HG03558 (cell line): Measurements from ENCODE around the gene PTPRH.
"Not testable (repeated sequence)": the region's sequence is repeated elsewhere in the genome, so short reads cannot be mapped to it uniquely, and the experiment has no call there.

Experiments
- ATAC-seq: cut with Tn5 transposase; IDR thresholded peaks from one replicate; pipeline ENCODE4 v1.9.1; 2021; ENCODE audit warnings: moderate number of reproducible peaks; ENCODE audit not compliant: unreplicated experiment; ENCODE audit errors: extremely low read depth

Gene PTPRH

DNA sequence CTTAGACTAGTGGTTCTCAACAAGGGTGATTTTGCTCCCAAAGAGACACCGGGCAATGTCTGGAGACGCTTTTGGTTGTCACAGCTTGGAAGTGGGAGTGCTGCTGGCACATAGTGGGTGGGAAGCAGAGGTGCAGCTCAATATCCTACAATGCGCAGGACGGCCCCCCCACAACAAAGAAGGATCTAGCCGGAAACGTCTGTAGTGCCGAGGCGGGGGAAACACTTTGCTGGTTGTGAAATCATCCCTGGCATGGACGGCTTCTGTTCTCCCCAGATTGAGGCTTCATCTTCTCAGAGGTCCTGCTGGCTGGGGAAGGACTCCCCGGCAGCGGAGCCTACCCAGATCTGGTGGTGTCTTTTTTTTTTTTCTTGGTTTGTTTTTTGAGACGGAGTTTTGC, 15.8 kb downstream of the PTPRH start:
- no peak for ATAC-seq

DNA sequence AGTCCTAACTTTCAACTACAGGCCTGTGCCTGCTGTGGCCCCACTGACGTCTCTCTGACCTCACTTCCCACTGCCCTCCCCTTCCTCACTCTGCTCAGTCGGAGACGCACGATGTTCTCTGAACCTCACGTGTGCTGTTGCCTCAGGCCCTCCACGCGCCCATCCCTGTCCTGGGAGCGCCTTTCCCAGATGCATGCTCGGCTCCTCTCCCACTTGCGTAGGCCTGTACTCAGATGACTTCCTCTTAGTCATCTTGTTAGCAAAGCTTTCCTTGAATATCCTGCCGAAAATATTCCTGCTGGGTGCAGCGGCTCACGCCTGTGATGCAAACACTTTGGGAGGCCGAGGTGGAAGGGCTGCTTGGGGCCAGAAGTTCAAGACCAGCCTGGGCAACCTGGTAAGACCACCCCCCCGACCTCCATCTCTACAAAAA, 19.9 kb downstream of the PTPRH start:
- ATAC-seq = no peak

DNA sequence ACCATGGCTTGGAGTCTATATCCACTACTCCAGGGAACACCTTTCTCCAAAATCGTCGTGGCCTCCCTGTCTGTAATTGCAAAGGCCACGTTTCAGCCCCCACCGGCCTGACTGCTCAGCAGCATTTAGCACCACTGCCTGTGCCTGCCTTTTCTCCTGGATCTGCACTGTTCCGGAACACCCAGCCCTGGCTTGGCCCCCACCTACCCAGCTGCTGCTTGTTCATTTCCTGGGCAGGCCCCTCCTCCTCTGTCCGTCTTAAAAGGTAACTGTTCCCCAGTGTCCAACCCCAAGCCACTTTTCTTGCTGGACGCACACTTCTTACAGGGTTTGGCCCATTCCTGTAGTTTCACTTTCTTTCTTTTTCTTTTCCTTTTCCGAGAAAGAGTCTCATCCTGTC, 20.7 kb downstream of the PTPRH start:
- no peak for ATAC-seq

DNA sequence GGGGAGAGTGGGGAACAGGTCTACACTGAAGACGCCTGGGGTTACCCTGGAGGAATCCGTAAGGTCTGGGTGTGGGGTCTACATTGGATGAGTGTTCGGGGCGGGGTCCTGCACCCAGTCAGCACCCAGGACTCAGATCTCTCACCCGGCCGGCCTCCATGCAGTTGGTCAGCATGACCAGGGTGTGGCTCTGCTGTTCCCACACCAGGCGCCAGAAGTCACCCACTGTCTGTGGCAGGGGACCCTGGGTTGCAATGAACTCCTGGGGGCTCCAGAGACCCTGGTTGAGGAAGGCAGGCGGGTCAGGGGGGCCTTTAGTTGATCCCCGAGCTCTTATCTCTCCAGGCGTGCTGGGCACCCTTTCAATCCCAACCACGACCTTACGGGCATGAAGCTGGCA, 23.2 kb downstream of the PTPRH start:
- no peak for ATAC-seq

DNA sequence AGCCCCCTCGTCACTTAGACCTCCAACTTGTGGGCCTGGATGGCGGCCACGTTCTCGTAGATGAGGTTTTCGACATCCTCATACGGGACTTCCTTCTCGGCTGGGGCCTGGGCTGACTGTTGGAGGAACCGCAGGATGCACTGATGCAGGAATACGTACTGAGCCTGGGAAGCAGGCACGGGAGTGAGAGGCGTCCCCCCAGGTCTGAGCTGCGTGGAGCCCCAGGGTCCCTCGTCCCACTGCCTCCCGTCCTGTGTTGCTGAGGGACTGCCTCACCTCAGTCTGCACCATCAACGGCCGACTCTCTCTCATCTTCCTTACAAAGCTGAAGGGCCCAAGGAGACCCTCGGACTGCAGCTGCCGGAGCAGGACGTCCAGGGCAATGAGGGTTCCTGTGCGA, 27.6 kb downstream of the PTPRH start:
- no peak for ATAC-seq

DNA sequence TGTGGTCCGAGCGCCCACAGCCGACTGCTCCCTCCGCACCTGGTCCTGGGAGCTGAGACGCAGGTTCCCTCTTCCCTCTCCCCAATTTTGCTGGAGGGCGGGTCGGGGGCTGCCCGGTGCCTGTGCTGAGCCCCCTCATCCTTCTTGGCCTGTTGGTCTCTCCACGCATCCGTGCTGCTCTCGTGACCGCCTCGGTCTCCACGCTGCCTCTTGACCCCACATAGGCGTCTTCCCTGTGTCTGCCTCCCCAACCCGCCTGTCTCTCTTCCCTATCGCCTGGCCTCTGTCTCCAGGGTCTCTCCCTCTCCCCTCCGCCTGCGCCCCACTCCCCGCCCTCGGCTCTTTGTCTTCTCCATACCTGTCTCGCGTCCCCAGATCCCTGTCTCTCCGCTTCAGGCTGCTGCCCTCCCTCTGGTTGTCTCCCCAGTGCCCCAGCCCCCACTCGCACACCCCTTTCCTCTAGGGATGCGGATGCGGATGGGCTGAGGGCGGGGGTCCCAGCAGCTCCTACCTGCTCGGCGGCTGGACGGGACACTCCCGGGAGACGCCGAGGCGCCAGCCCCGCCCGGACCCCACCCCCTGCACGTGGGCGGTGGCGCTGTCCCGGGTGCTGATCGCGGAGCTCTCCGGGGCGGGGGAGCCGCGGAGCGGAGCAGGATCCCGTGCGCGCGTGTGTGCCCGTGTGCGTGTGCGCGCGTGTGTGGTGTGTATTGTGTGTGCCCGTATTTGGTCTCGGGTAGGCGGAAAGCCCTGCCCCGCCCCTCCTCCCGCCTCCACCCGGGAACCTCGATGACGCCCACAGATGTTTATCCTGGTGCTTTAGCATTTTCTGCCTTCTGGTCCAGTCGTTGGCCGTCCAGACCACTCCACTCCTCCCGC, 29.5 kb downstream of the PTPRH start, which contains the start of gene SYT5:
Gene SYT5 (minus strand): TSS at position 684 of the 879 bp plus-strand sequence. CDS start 1,248 bp downstream, outside the sequence.
- no peak for ATAC-seq

DNA sequence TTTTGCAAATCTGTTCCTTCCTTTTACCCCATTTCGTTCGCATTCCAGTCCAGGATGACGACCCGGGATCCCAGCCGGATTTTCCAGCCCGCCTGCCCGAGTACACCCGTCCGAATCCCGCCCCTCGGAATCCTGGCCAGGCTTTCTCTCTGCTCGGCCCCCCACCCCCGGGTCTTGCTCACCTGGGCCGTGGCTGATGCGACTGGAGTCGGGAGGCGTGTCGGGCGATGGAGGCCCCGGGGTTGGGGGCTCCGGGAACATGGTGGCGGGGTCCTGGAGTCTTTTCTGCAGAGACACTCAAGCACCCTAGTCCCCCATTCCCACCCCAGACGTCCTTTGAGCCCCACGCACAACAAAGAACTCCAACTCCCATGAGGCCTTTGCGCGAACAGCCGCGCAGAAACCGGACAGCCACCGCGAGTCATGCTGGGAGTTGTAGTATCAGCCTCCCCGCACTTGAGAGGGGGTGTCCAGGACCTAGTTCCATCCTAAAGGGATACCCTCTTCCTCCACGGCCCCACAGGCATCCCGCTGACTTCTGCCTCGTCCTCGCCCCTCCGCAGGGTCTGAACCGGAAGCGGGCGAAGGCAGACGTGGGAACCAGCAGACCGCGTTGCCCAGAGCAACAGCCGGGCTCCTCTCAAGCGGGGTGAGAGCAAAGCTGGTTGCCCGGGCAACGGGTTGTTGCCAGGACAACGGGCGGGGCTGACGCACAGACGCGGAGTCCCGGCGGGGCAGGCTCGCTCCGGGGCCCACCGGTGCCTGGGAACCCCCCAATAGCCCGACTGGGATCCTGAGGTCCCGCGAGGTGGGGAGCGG, 30.3 kb downstream of the PTPRH start:
- ATAC-seq = no peak

DNA sequence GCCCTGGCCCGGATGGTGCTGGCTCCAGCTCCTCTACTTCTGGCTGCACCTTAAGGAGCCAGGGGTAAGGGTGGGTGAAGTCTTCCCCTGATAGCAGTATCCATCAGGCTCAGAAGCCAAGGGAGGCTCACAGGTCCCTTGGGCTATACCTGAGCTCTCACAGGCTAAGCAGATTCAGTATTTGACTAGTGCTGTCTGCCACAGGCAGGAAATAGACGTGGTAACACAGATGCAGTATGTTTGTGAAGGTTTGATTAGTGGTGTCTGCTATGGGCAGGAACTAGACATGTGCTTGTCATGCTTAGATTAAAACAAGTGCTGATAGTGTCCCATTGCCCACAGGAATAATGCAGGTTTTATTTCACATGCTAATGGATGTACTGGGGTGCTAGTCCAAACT, 33.2 kb downstream of the PTPRH start:
- ATAC-seq = no peak

DNA sequence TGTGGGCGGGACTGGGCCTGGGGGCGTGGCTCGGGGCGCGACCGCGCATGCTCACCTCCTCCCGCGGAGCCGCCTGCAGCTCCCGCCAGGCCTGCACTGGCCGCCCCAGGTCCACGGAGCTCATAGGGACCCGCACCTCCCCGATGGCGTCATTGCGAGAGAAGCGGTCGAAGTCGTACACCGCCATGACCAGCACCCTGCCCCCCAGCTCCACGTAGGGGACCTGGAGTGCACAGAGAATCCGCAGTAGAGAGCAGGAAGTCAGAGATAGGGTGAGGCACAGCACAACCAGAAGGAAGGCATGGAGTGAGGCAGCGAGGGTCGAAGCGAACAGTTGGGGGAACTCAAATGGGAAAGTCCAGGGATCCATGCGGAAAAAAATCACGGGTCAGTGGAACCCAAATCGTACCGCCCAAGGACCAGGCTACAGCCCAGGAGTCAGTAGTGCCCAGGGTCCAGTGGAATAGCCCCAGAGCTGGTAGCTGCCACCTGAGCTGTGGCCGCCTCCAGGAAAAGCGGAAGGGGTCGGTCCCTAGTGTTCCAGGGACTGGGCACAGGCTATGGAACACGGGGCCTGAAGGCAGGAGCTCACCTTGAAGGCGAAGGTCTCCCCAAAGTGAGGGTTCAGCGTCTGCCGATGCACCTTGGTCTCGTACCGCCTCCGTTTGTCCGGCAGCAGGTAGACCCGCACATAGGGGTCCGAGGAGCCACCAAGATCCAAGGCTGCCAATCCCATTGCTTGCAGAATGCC, 34.0 kb downstream of the PTPRH start:
- no peak for ATAC-seq

DNA sequence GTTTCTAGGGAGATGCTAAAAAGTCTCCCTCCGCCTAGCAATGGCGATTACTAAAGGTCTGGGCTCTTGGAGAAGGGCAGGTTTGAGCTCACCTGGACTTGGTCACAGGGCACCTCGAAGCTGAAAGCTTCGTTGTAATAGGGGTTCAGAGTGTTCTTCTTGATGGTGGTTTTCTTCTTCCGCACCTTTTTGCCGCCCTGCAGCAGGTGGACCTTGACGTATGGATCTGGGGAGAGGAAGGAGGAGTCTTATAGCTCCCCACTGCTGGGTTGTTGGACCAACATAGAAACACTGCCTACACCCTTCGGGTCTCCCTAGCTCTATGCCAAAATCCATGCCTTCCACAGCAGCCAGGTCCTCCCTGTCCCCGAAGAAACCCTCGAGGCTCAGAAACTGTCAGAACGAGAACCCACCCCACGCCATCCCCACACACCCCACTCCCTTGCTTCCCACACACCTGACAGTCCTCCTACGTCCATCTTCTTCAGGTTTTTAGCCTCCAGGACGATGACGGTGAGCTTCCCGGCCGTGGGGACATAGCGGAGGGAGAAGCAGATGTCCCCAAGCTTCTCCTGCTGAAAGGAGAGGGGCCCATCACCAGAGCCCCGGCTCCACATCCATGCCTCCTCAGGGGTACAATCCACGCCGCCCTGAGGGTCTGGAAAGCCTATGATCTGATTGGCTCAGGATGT, 34.7 kb downstream of the PTPRH start:
- no peak for ATAC-seq

DNA sequence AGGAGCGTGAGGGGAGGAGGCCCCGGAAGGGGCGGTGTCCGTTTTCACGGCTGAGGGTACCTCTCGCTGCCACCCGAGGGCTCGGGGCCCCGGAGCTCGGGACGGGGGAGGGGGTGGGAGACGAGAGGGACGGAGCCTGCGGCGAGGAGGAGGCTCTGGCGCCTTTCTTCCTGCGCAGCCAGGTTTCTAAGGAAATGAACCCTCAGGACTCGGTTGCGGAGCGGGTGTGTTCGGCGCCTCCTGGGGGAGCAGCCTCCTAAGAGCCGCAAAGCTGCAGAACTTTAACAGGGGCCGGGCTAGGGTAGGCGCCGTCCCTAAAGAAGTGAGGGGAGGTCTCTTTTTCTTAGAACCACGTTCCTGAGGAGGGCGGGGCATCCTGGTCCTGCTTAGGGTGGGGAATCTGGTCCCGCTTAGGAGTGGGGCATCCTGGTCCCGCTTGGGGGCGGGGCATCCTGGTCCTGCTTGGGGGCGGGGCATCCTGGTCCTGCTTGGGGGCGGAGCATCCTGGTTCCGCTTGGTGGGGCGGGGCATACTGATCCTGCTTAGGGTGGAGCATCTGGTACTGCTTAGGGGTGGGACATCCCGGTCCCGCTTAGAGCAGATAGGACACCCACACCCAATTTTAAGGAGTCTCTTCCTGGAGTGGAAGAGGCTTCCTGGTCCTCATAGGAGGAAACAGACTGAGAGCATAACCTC, 35.4 kb downstream of the PTPRH start:
- no peak for ATAC-seq

DNA sequence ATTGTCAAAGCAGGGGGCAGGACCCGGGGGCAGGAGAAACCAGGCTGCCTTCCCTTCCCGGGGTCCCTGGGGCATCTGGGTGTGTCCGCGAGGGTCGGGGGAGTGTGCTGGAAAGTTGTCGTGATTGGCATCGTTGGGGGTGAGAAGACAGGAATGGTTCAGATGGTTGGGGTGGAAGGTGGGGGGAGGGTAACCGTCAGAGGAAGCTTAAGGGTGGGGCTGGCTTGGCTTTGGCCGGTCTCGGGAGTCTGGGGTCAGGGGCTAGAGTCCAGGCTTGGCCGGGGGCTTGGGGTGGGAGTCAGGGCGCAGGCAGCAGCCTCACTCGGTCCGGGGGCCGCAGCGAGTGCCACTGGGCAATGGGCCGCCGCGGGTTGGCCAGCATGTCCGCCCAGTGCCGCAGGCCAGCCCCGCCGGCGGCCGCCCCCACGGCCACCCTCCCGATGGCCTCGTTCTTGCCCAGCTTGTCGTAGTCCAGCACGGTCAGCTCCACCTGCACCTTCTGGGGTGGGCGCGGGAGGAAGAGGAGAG, 36.1 kb downstream of the PTPRH start:
- no peak for ATAC-seq

DNA sequence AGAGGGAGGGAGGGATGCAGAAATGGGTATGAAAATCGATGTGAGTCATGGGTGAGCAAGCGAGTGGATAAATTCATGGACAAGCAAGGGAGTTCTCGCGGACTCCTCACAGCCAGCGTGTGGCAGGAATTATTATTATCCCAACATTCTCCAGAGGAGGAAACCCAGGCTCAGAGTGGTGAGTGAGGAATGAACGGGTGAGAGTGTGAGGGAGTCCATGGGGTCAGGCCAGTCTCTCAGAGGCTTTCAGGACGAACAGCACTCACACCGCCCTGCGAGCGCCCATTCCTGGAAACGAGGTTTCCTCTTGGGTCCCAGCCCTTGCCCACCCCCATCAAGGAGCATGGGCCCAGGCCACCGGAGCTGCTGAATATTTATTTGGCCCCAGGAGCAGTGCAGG, 36.6 kb downstream of the PTPRH start:
- no peak for ATAC-seq

DNA sequence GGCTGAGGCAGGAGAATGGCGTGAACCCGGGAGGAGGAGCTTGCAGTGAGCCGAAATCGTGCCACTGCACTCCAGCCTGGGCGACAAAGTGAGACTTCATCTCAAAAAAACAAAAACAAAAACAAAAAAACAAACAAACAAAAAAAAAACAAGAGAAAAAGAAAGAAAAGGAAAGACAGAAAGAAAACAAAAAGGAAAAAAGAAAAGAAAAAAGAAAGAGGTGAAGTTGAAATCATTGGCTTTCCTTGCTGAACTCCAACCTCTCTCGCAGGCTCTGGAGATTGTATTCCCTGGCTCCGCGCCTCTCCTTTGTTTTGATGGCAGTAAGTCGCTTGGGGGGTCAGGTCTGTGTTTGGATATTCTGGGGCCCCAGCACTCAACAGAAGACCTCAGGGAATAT, 37.0 kb downstream of the PTPRH start:
- ATAC-seq = not testable (repeated sequence)

DNA sequence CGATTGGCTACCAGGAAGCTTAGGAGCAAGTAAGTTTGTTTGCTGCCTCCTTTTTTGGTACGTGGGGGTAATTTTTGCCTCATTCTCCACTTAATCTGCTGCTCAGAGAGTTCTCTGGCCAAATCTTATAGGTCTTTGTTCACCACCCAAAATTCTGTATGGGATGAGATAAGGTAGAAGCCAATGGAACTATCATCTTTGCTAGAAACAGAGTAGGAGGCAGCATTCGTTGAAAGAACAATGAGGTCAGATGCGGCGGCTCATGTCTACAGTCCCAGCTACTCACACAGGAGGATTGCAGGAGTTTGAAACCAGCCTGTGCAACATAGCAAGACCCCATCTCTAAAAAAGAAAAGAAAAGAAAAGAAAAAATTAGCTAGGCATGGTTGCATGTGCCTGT, 37.9 kb downstream of the PTPRH start:
- no peak for ATAC-seq

DNA sequence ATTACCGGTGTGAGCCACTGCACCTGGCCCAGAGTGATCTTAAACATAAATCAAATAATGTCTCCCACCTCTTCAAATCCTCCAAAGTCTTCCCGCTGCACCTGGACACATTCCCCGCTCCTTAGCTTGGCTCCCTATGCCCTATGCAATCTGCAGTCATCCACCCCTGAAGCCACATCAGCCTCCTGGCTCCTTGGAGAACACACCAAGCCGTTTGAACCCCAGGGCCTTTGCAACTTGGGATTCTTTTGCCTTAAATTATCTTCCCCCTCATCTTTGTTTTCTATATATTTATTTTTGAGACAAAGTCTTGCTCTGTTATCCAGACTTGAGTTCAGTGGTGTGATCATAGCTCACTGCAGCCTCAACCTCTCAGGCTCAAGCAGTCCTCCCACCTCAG, 40.2 kb downstream of the PTPRH start:
- no peak for ATAC-seq

DNA sequence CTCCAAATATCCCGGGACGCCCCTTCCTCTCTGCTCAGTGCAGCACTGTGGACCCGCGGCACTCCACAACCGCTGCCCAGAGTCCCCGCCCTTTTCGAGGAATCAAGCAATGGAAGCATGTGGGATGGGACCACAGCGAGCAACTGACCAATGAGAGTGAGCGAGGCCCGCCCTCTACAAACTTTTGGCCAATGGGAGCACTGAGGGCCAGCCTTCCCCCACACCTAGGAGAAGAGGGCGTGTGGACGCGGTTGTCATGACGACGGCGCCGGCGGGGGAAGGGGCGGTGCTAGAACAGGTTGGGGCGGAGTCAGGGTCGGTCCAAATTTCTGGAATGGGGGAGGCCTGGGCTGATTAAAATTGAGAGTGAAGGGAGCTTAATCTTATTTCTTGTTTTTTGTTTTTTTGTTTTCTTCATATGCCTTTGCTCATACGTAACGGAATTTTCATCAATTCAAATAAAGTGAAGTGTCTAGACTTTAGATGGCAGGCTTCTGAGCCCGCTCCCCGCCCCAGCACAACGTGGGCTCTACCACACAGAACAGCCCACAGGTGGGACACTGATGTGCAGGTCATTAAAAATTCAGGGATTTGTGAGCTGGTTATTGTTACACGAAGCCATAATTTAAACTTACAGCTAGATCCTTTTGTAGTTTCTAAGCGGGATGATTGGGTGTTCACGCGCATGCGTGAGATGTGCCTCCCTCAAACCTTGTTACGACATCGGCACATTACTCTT, 42.6 kb downstream of the PTPRH start, which contains the start of gene DNAAF3:
Gene DNAAF3 (minus strand): TSS at position 84 of the 739 bp plus-strand sequence. CDS start 200 bp downstream, outside the sequence.
- ATAC-seq = peak; percentile 43

DNA sequence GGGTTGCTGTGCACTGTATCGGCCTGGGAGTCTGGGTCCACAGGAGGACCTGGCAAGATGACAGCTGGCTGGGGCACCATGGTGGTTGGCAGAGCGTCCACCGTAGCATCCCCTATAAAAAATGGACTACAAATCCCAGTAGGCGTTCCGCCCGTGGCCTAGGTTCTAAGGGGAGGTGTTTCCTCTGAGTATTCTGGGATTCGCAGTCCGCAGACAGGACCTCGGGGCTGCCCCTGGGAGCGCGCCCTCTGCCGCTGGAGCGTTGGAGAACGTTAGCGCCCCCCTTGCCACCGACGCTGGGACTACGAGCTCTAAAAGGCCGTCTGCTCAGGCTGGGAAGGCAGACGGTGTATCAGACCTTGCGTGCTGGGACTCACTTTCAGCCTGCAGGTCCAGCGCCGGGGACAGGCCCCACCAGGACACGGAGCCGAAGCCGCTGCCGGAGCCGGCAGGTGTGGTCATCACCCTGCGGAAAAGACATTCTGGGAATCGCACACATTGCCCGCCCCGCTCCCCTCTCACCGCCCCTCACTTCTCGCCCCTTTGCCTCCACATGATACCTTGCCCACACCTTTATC, 43.3 kb downstream of the PTPRH start:
- ATAC-seq = no peak
